ENCODE data around the gene APOBEC3B. TPM values are rescaled to one million over a fixed set of nuclear protein-coding genes. Genes with fewer than 3 reads are reported as not detected.
"Not testable (repeated sequence)": the region's sequence is repeated elsewhere in the genome, so short reads cannot be mapped to it uniquely, and the experiment has no call there.

APOBEC3B gene
- polyA plus RNA-seq, 1 of the 3 experiments (the other 2 are of a cell fraction): not detected

DNA sequence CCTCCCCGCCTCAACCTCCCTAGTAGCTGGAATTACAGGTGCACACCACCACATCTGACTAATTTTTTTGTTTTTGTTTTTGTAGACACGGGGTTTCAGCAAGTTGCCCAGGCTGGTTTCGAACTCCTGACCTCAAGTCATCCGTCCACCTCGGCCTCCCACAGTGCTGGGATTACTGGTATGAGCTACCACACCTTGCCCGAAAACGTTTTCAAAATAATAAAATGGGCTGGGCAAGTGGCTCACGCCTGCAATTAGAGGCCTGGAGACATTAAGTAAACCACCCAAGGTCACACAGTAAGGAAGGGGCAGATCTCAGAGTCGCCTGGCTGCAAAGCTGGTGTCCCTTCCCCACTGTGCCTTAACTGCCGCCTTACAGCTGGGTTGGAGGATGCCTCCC lies 1.6 kb upstream of the APOBEC3B start:
- H3K9me2 ChIP-seq; H2AFZ ChIP-seq (ENCODE audit: low read depth); POLR2A ChIA-PET; H4K20me1 ChIP-seq (ENCODE audit: insufficient read depth); H3K4me2 ChIP-seq; H3K4me1 ChIP-seq (ENCODE audit: control insufficient read depth in 1 of 2, insufficient read depth in 2 of 2, low read depth in 1 of 2, low read length in 1 of 2); H3K79me2 ChIP-seq (ENCODE audit: insufficient read depth); H3K27me3 ChIP-seq (ENCODE audit: insufficient read depth); H3K4me3 ChIP-seq (ENCODE audit: low read depth in 2 of 2, low read length in 1 of 2); H3F3A ChIP-seq (replicated peaks; ENCODE audit: insufficient read depth); H3K27ac ChIP-seq (ENCODE audit: low read depth in 2 of 2, low read length in 1 of 2); CTCF ChIA-PET; H3K36me3 ChIP-seq (replicated peaks in 1 of 2; ENCODE audit: control insufficient read depth in 1 of 2, insufficient read depth in 2 of 2, low read length in 1 of 2); H3K9ac ChIP-seq; H3K9me3 ChIP-seq; DNase-seq: not testable (repeated sequence)
- WGBS (ENCODE audit: low lambda C conversion rate): no CpG with 5 or more reads among the region's 10 CpGs

DNA sequence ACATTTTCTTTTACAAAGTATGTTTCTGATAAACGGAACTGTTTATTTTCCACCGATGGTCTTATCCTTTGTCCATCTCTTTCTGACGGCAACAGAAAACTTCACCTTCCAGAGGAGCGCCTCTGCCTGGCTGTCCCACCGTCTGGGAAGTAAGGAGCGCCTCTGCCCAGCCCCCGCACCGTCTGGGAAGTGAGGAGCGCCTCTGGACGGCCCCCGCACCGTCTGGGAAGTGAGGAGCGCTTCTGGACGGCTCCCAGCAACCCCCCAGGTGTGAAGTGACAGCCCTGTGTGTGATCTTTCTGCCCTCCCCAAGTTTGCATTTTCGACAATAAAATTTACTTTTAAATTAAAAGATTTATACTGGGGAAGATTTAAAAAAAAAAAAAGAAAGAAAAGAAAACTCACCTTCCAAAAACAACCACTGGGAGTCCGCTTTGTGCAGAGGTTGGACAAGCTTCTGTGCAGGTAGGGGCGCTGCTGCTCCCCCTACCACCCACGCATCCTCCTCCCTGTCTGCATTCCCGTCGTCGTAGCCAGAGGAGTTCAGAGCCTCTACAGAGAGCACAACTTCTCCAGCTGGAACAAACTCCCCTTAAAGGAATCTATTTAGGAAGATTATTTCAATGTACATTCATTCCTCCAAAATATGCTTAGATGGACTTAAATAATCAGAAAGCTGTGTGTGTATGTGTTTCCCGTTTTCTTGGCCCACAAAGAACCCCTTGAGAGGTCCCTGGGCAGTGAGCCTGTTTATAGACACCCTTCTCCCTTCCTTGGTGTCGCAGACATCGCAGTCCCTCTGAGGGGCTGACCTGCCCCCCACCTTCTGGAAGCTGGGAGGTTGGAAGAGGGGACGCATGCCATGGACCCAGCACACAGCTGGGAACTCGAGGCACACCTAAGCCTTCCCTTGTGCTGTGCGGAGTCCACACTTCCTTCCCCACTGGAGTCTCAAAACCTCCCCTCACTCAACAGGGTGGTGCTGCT lies 849 bp upstream of the APOBEC3B start:
- no peak for TF ChIP-seq NFIC (IDR thresholded peaks at IDR 0.05; ENCODE audit: borderline replicate concordance)
- Histone ChIP-seq H3K4me3 (ENCODE audit: low read depth in 2 of 2, low read length in 1 of 2) (no peak overlapping the region), H3K36me3 (replicated peaks in 1 of 2; ENCODE audit: control insufficient read depth in 1 of 2, insufficient read depth in 2 of 2, low read length in 1 of 2) (no peaks in the 10 kb centered on the region), H4K20me1 (ENCODE audit: insufficient read depth) (no peaks in the 10 kb centered on the region), H3K4me1 (ENCODE audit: control insufficient read depth in 1 of 2, insufficient read depth in 2 of 2, low read depth in 1 of 2, low read length in 1 of 2) (no peaks in the 10 kb centered on the region), H3K79me2 (ENCODE audit: insufficient read depth) (no peaks in the 10 kb centered on the region), H3K27me3 (ENCODE audit: insufficient read depth) (no peaks in the 10 kb centered on the region), H3K4me2 (no peak overlapping the region), H3F3A (replicated peaks; ENCODE audit: insufficient read depth) (no peaks in the 10 kb centered on the region), H3K9me3 (no peaks in the 10 kb centered on the region), H3K9ac (no peak overlapping the region), H3K9me2 (no peaks in the 10 kb centered on the region), H2AFZ (ENCODE audit: low read depth) (no peak overlapping the region), H3K27ac (ENCODE audit: low read depth in 2 of 2, low read length in 1 of 2) (no peak overlapping the region)
- ChIA-PET POLR2A (no interaction called here), CTCF (no interaction called here)
- no peak for DNase-seq
- 100% methylated on average over 1 of the region's 27 CpGs for WGBS (ENCODE audit: low lambda C conversion rate)

DNA sequence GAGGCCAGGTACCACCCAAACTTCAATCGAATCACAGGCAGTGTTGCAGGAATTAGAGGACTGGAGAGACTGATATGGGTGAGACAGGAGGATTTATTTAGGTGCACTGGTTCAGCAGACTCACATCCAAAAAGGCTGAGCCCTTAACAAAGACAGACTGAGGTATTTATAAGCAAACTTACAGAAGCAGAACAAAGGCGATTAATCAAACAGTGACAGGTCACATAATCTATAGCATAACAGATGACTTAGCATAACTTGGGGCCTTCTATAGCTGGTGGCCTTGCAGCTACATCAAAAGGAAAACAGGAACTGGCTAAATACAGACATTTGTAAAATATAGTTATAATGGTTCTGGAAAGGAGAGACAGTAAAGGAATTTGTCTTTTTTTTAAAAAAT lies 2.1 kb downstream of the APOBEC3B start:
- no peaks in the 10 kb centered on the region for H3K79me2 ChIP-seq (ENCODE audit: insufficient read depth)
- POLR2A ChIA-PET: no interaction called here

More for the DNA sequence above, 2.1 kb downstream of the APOBEC3B start:
- Histone ChIP-seq H3K4me1 (ENCODE audit: control insufficient read depth in 1 of 2, insufficient read depth in 2 of 2, low read depth in 1 of 2, low read length in 1 of 2) (no peaks in the 10 kb centered on the region), H4K20me1 (ENCODE audit: insufficient read depth) (no peaks in the 10 kb centered on the region), H3K4me2 (no peak overlapping the region), H3K36me3 (replicated peaks in 1 of 2; ENCODE audit: control insufficient read depth in 1 of 2, insufficient read depth in 2 of 2, low read length in 1 of 2) (no peaks in the 10 kb centered on the region), H3K27me3 (ENCODE audit: insufficient read depth) (no peaks in the 10 kb centered on the region), H3K27ac (ENCODE audit: low read depth in 2 of 2, low read length in 1 of 2) (no peak overlapping the region), H3K9me3 (no peaks in the 10 kb centered on the region), H3K9me2 (no peaks in the 10 kb centered on the region), H3K9ac (no peak overlapping the region), H2AFZ (ENCODE audit: low read depth) (no peak overlapping the region), H3F3A (replicated peaks; ENCODE audit: insufficient read depth) (no peaks in the 10 kb centered on the region), H3K4me3 (ENCODE audit: low read depth in 2 of 2, low read length in 1 of 2) (no peak overlapping the region)
- no peak for DNase-seq
- WGBS (ENCODE audit: low lambda C conversion rate): no CpG with 5 or more reads among the region's 2 CpGs
- CTCF ChIA-PET: no interaction called here
- TF ChIP-seq, protein P1, sequence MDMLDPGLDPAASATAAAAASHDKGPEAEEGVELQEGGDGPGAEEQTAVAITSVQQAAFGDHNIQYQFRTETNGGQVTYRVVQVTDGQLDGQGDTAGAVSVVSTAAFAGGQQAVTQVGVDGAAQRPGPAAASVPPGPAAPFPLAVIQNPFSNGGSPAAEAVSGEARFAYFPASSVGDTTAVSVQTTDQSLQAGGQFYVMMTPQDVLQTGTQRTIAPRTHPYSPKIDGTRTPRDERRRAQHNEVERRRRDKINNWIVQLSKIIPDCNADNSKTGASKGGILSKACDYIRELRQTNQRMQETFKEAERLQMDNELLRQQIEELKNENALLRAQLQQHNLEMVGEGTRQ (IDR thresholded peaks at IDR 0.05; ENCODE audit: borderline replicate concordance, low read depth, low read length): no peak
- TF ChIP-seq, protein P2, sequence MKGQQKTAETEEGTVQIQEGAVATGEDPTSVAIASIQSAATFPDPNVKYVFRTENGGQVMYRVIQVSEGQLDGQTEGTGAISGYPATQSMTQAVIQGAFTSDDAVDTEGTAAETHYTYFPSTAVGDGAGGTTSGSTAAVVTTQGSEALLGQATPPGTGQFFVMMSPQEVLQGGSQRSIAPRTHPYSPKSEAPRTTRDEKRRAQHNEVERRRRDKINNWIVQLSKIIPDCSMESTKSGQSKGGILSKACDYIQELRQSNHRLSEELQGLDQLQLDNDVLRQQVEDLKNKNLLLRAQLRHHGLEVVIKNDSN (IDR thresholded peaks at IDR 0.05; ENCODE audit: borderline replicate concordance, low read depth): no peak
- no peak for TF ChIP-seq EP300 (IDR thresholded peaks at IDR 0.05; ENCODE audit: borderline replicate concordance in 1 of 2, low read depth in 1 of 2, low read length in 1 of 2)
- TF ChIP-seq, protein P3, sequence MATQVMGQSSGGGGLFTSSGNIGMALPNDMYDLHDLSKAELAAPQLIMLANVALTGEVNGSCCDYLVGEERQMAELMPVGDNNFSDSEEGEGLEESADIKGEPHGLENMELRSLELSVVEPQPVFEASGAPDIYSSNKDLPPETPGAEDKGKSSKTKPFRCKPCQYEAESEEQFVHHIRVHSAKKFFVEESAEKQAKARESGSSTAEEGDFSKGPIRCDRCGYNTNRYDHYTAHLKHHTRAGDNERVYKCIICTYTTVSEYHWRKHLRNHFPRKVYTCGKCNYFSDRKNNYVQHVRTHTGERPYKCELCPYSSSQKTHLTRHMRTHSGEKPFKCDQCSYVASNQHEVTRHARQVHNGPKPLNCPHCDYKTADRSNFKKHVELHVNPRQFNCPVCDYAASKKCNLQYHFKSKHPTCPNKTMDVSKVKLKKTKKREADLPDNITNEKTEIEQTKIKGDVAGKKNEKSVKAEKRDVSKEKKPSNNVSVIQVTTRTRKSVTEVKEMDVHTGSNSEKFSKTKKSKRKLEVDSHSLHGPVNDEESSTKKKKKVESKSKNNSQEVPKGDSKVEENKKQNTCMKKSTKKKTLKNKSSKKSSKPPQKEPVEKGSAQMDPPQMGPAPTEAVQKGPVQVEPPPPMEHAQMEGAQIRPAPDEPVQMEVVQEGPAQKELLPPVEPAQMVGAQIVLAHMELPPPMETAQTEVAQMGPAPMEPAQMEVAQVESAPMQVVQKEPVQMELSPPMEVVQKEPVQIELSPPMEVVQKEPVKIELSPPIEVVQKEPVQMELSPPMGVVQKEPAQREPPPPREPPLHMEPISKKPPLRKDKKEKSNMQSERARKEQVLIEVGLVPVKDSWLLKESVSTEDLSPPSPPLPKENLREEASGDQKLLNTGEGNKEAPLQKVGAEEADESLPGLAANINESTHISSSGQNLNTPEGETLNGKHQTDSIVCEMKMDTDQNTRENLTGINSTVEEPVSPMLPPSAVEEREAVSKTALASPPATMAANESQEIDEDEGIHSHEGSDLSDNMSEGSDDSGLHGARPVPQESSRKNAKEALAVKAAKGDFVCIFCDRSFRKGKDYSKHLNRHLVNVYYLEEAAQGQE (IDR thresholded peaks at IDR 0.05; ENCODE audit: low read depth, low read length): no peak
- no peak for TF ChIP-seq EZH2phosphoT487 (IDR thresholded peaks at IDR 0.05; ENCODE audit: borderline replicate concordance, low read depth)
- TF ChIP-seq NRF1 (IDR thresholded peaks at IDR 0.05; ENCODE audit: low read depth, low read length): no peak
- TF ChIP-seq, protein P4, sequence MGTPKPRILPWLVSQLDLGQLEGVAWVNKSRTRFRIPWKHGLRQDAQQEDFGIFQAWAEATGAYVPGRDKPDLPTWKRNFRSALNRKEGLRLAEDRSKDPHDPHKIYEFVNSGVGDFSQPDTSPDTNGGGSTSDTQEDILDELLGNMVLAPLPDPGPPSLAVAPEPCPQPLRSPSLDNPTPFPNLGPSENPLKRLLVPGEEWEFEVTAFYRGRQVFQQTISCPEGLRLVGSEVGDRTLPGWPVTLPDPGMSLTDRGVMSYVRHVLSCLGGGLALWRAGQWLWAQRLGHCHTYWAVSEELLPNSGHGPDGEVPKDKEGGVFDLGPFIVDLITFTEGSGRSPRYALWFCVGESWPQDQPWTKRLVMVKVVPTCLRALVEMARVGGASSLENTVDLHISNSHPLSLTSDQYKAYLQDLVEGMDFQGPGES (IDR thresholded peaks at IDR 0.05; ENCODE audit: low read depth, low read length): no peak
- no peak for TF ChIP-seq NFIC (IDR thresholded peaks at IDR 0.05; ENCODE audit: borderline replicate concordance)
- TF ChIP-seq, protein P5, sequence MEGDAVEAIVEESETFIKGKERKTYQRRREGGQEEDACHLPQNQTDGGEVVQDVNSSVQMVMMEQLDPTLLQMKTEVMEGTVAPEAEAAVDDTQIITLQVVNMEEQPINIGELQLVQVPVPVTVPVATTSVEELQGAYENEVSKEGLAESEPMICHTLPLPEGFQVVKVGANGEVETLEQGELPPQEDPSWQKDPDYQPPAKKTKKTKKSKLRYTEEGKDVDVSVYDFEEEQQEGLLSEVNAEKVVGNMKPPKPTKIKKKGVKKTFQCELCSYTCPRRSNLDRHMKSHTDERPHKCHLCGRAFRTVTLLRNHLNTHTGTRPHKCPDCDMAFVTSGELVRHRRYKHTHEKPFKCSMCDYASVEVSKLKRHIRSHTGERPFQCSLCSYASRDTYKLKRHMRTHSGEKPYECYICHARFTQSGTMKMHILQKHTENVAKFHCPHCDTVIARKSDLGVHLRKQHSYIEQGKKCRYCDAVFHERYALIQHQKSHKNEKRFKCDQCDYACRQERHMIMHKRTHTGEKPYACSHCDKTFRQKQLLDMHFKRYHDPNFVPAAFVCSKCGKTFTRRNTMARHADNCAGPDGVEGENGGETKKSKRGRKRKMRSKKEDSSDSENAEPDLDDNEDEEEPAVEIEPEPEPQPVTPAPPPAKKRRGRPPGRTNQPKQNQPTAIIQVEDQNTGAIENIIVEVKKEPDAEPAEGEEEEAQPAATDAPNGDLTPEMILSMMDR (IDR thresholded peaks at IDR 0.05): no peak
- TF ChIP-seq TCF12 (IDR thresholded peaks at IDR 0.05): no peak
- TF ChIP-seq RFX5 (IDR thresholded peaks at IDR 0.05; ENCODE audit: low read length): no peak
